PC-9 (cell line): ENCODE results near the gene CBX2. TPM values are rescaled to one million over a fixed set of nuclear protein-coding genes. Genes with fewer than 3 reads are reported as not detected.

Experiments used
- BruUV-seq: library from RNA; stranded (reverse); fragments of 400-500 nt; replicated peaks from 2 replicates; lab custom pipeline; 2021; lab: Mats Ljungman, UMichigan
- CTCF ChIA-PET: fragments of 300-600 bp; sonication (Branson Sonifier 250); formaldehyde crosslinking; loops from one replicate; lab custom pipeline; 2022; ENCODE audit warnings: antibody characterized with exemption; lab: Charles Lee
- POLR2A ChIA-PET: fragments of 300-600 bp; sonication (Branson Sonifier 250); formaldehyde crosslinking; loops from one replicate; lab custom pipeline; 2022; ENCODE audit warnings: antibody characterized with exemption; ENCODE audit not compliant: unreplicated experiment; lab: Charles Lee
- DNase-seq, 2 experiments: peaks; one replicate each; pipeline versions ENCODE4 v3.0.0 to v3.0.0-alpha.2; 2015 to 2022; ENCODE audit warnings: mixed read lengths in 1 of 2
- H2AFZ ChIP-seq: fragments of 200-600 bp; sonication (generic); 2 replicates; pipeline ENCODE4 v1.8.1; 2017; ENCODE audit warnings: antibody characterized with exemption
- H3F3A ChIP-seq: fragments of 200-600 bp; sonication (generic); 2 replicates; pipeline ENCODE4 v1.8.1; 2017; ENCODE audit warnings: antibody characterized with exemption, mild to moderate bottlenecking, low read depth; ENCODE audit not compliant: insufficient read depth
- H3K27ac ChIP-seq: fragments of 200-600 bp; sonication (generic); 2 replicates; pipeline ENCODE4 v1.6.1; 2016; ENCODE audit warnings: mixed run types
- H3K27me3 ChIP-seq: fragments of 200-600 bp; sonication (generic); 2 replicates; pipeline ENCODE4 v1.6.1; 2016; ENCODE audit warnings: low read depth, mixed run types; ENCODE audit not compliant: insufficient read depth
- H3K36me3 ChIP-seq: fragments of 200-600 bp; sonication (generic); 2 replicates; pipeline ENCODE4 v1.6.1; 2016; ENCODE audit warnings: low read depth, mixed run types
- H3K4me1 ChIP-seq: fragments of 200-600 bp; sonication (generic); replicated peaks from 2 replicates; pipeline ENCODE4 v1.6.1; 2016; ENCODE audit warnings: mixed run types; ENCODE audit not compliant: insufficient read depth
- H3K4me2 ChIP-seq: fragments of 200-600 bp; sonication (generic); 2 replicates; pipeline ENCODE4 v1.6.1; 2017; ENCODE audit warnings: mixed run types
- H3K4me3 ChIP-seq: fragments of 200-600 bp; sonication (generic); 2 replicates; pipeline ENCODE4 v1.6.1; 2016; ENCODE audit warnings: mixed run types
- H3K79me2 ChIP-seq: fragments of 200-600 bp; sonication (generic); 2 replicates; pipeline ENCODE4 v1.6.1; 2017; ENCODE audit warnings: low read depth, mixed run types
- H3K9me2 ChIP-seq: fragments of 200-600 bp; sonication (generic); 2 replicates; pipeline ENCODE4 v1.8.1; 2017; ENCODE audit warnings: mild to moderate bottlenecking; ENCODE audit not compliant: insufficient read depth
- H3K9me3 ChIP-seq: fragments of 200-600 bp; sonication (generic); 2 replicates; pipeline ENCODE4 v1.8.1; 2016; ENCODE audit warnings: low read depth; ENCODE audit not compliant: insufficient read depth
- H4K20me1 ChIP-seq: fragments of 200-600 bp; sonication (generic); 2 replicates; pipeline ENCODE4 v1.8.1; 2017; ENCODE audit not compliant: insufficient read depth
- EZH2 ChIP-seq: fragments of 200-600 bp; sonication (generic); IDR thresholded peaks from 2 replicates; pipeline ENCODE4 v1.8.0; 2017; ENCODE audit warnings: antibody characterized with exemption, low read depth
- intact Hi-C: fragments of 100-400 bp; cut with micrococcal nuclease; formaldehyde crosslinking; loops from one replicate; pipeline ENCODE4 v1.10.0; 2022; ENCODE audit not compliant: unreplicated experiment
- total RNA-seq: library from RNA; stranded (reverse); gene quantifications from 2 replicates; pipeline ENCODE4 v1.2.3, GENCODE V29; 2021
- TF ChIP-seq, protein P1 (sequence below): fragments of 200-600 bp; sonication (generic); conservative IDR thresholded peaks from 2 replicates; pipeline ENCODE4 v1.6.1; 2017; ENCODE audit warnings: mixed run types, antibody characterized with exemption, mild to moderate bottlenecking, moderate library complexity

Gene CBX2
- total RNA-seq, 1 experiment from 2014 or later: 32.6 TPM

DNA sequence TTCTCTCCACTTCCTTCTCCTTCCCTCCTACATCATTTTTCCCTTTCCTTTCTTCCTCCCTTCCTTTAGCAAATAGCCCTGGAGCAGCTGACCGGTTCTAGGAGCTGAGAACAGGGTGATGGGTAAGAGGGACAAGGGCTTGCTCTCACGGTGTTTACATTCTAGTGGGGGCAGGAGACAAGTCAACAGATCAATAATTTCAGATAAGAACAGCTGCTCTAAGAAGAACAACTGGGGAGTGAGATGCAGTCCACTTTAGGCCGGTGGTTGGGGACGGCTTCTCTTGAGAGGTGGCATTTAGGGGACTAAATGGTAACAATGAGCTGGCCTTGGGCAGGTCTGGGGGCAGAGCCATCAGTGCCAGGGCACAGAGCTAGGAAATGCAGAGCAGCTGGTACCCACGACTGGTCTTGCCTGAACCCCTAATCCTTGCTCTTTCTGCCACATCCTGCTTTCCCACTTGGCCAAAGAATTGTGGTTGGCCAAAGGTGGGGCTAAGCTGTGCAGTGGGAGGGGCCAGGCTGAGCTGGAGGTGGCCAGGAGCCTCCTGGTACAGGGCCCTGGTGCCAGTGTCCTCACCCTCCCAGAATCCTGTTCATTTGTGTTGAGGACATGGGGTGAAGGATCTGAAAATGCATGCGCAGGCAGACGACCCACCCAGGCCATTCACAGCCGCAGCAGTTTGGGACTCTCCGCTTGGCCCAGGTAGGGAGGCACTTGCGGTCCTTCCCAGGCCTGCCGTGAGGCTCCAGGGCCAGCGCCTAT lies 43.6 kb downstream of the CBX2 start:
- Histone ChIP-seq H3K9me3 (no peaks in the 10 kb centered on the region), H3K27me3 (no peaks in the 10 kb centered on the region), H3K36me3 (no peaks in the 10 kb centered on the region), H3K27ac (no peak overlapping the region), H2AFZ (no peak overlapping the region), H3K79me2 (no peaks in the 10 kb centered on the region), H4K20me1 (no peaks in the 10 kb centered on the region), H3K4me3 (no peak overlapping the region), H3K4me2 (no peak overlapping the region), H3K9me2 (no peaks in the 10 kb centered on the region), H3K4me1 (no peaks in the 10 kb centered on the region), H3F3A (no peaks in the 10 kb centered on the region)
- TF ChIP-seq, protein P1, sequence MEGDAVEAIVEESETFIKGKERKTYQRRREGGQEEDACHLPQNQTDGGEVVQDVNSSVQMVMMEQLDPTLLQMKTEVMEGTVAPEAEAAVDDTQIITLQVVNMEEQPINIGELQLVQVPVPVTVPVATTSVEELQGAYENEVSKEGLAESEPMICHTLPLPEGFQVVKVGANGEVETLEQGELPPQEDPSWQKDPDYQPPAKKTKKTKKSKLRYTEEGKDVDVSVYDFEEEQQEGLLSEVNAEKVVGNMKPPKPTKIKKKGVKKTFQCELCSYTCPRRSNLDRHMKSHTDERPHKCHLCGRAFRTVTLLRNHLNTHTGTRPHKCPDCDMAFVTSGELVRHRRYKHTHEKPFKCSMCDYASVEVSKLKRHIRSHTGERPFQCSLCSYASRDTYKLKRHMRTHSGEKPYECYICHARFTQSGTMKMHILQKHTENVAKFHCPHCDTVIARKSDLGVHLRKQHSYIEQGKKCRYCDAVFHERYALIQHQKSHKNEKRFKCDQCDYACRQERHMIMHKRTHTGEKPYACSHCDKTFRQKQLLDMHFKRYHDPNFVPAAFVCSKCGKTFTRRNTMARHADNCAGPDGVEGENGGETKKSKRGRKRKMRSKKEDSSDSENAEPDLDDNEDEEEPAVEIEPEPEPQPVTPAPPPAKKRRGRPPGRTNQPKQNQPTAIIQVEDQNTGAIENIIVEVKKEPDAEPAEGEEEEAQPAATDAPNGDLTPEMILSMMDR: no peak
- TF ChIP-seq EZH2: no peak
- POLR2A ChIA-PET: interaction anchor here (0.7 kb wide), 1 partner anchor 1229 kb away, joined by 30 read pairs; no protein-coding TSS in a partner anchor
- no peak for DNase-seq
- CTCF ChIA-PET: no interaction called here
- intact Hi-C loops: no loop called here
- no TSS peak for BruUV-seq

DNA sequence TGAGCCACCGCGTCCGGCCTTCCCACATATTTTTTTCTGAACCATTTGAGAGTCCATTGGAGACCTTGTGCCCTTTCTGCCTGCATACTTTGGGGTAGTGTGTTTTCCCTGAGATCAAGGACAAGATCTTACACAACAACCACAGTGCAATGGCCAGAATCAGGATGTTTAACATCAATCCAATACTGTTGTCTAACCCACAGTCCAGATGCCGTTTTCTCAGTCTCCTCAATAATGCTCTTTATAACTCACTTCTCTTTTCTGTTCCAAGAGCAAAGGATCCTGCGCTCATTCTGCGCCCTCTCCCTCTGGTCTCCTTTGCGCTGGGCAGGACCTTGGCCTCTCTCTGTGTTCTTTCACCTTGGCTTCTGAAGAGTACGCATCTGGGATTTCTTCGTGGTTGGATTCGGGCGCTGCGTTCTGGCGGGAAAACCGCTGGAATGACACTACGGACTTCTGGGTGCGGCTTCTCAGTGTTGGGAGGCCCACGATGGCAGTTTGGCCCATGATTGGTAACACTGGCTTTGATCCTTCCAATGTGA lies 44.7 kb downstream of the CBX2 start:
- Histone ChIP-seq H3K27me3 (no peaks in the 10 kb centered on the region), H3F3A (0 out of 2 replicates have a peak, but pooled peaks cover 5% of the 10 kb centered on the region), H3K4me2 (no peak overlapping the region), H3K9me3 (no peaks in the 10 kb centered on the region), H2AFZ (no peak overlapping the region), H3K4me3 (no peak overlapping the region), H3K79me2 (no peaks in the 10 kb centered on the region), H4K20me1 (no peaks in the 10 kb centered on the region), H3K36me3 (no peaks in the 10 kb centered on the region), H3K9me2 (no peaks in the 10 kb centered on the region), H3K27ac (no peak overlapping the region), H3K4me1 (no peaks in the 10 kb centered on the region)
- ChIA-PET POLR2A (no interaction called here), CTCF (no interaction called here)
- intact Hi-C loops: no loop called here
- TF ChIP-seq, protein P1: no peak
- no peak for TF ChIP-seq EZH2
- no peak for DNase-seq
- BruUV-seq: no TSS peak

DNA sequence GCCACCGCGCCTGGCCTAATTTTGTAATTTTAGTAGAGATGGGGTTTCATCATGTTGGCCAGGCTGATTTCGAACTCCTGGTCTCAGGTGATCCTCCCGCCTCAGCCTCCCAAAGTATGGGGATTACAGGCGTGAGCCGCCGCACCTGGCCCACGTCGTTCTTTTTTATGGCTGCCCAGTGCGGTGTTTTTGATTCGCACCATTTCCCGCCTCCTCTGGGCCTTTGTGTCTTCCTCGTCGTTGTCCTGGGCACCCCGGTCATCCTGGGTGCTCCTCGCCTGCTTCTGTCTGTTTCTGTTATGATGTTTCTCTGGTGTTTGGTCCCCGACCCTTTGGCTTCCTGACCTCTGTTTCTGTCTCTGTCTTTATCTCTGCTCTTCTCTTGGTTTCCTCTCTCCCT lies 46.3 kb downstream of the CBX2 start:
- Histone ChIP-seq H3K4me1 (no peaks in the 10 kb centered on the region; the same call in 1 of the 2 replicates), H2AFZ (no peak overlapping the region), H3K36me3 (no peaks in the 10 kb centered on the region), H3K27me3 (no peaks in the 10 kb centered on the region), H3F3A (0 out of 2 replicates have a peak, but pooled peaks cover 8% of the 10 kb centered on the region), H3K79me2 (no peaks in the 10 kb centered on the region), H3K9me3 (no peaks in the 10 kb centered on the region), H3K27ac (no peak overlapping the region), H3K4me3 (no peak overlapping the region), H3K4me2 (no peak overlapping the region), H4K20me1 (no peaks in the 10 kb centered on the region), H3K9me2 (no peaks in the 10 kb centered on the region)
- ChIA-PET CTCF (no interaction called here), POLR2A (interaction anchor here (0.6 kb wide), 1 partner anchor 1453 kb away, joined by 3 read pairs; no protein-coding TSS in a partner anchor)
- no peak for TF ChIP-seq EZH2
- TF ChIP-seq, protein P1: no peak
- intact Hi-C loops: no loop called here
- no peak for DNase-seq
- no TSS peak for BruUV-seq
